G401 (cell line): Measurements from ENCODE around the gene OR2M4. TPM values are rescaled to one million over a fixed set of nuclear protein-coding genes. Genes with fewer than 3 reads are reported as not detected.
"Not testable (repeated sequence)": the region's sequence is repeated elsewhere in the genome, so short reads cannot be mapped to it uniquely, and the experiment has no call there.

Experiments used
- DNase-seq: peaks from one replicate; pipeline ENCODE4 v3.0.0-alpha.2; 2015; ENCODE audit warnings: low spot score
- in situ Hi-C: cut with HindIII; loops from 2 replicates; pipeline ENCODE4 v1.10.0; 2016; ENCODE audit warnings: low sequenced_read_pairs, mixed read lengths
- total RNA-seq: library from RNA; depleted of rRNA; stranded (reverse); fragments of >200 nt; shearing (Covaris generic); gene quantifications from 2 replicates; pipeline ENCODE4 v1.2.3, GENCODE V29; 2014; rRNA removed

OR2M4 gene
- not detected in 2 replicates for total RNA-seq

GRCh38 chr1:248231117-248231516 is at the start of gene OR2M4:
Gene OR2M4 (plus strand): TSS chr1:248231417. CDS start chr1:248238929, 7,512 bp downstream.
- in situ Hi-C loops = no loop called here
- no peak for DNase-seq

DNA sequence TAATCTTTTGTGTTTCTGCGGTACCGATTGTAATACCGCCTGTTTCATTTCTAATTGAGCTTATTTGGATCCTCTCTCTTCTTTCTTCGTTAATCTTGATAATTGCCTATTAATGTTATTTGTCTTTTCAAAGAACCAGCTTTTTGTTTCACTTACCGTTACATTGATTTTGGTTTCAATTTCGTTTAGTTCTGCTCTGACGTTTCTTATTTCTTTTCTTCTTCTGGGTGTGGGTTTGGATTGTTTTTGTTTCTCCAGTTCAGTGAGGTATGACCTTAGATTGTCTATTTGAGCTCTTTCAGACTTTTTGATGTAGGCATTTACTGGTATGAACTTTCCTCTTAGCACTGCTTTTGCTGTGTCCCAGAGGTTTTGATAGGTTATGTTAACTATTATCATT is 47.2 kb upstream of the OR2M4 start:
- in situ Hi-C loops = no loop called here
- no peak for DNase-seq

GRCh38 chr1:248187363-248187762 is 43.9 kb upstream of the OR2M4 start:
- in situ Hi-C loops = no loop called here

DNA sequence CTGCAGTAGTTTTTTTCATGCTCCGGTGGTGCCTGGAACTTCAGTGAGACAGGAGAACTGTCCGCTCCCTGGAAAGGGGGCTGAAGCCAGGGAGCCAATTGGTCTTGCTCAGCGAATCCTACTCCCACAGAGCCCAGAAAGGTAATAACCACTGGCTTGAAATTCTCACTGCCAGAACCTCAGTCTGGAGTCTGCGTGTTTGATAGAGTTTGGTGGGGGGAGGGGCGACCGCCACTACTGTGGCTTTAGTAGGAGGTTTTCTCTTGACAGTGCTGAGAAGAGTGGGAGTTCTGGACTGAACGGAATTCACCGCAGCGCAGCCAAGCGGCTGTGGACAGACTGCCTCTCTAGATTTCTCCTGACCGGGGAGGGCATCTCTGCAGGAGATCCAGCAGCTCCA is 42.2 kb upstream of the OR2M4 start:
- in situ Hi-C loops = no loop called here
- DNase-seq = no peak

More at GRCh38 chr1:248187363-248187762, 43.9 kb upstream of the OR2M4 start:
- no peak for DNase-seq

DNA sequence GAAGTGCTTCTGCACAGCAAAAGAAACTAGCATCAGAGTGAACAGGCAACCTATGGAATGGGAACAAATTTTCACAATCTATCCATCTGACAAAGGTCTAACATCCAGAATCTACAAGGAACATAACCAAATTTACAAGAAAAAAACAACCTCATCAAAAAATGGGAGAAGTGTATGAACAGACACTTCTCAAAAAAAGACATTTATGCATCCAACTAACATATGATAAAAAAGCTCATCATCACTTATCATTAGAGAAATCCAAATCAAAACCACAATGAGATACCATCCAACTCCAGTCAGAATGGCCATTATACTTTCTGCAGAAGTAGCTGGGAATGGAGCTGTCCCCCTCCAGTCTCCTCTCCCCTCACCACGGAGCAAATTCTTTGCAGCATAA is 37.1 kb upstream of the OR2M4 start:
- no peak for DNase-seq
- in situ Hi-C loops = no loop called here

GRCh38 chr1:248196965-248197364 is 34.3 kb upstream of the OR2M4 start, which contains the start of gene OR2M3:
Gene OR2M3 (plus strand): TSS chr1:248197265. CDS start chr1:248203068, 5,803 bp downstream.
- DNase-seq = no peak
- in situ Hi-C loops = no loop called here

GRCh38 chr1:248215880-248216279 is 15.3 kb upstream of the OR2M4 start:
- in situ Hi-C loops = no loop called here

GRCh38 chr1:248225537-248225936 is 5.7 kb upstream of the OR2M4 start:
- in situ Hi-C loops = no loop called here
- no peak for DNase-seq

More at GRCh38 chr1:248215880-248216279, 15.3 kb upstream of the OR2M4 start:
- DNase-seq = no peak

- in situ Hi-C loops = no loop called here
- no peak for DNase-seq
Measured at GRCh38 chr1:248229360-248229908, 1.8 kb upstream of the OR2M4 start.

- no peak for DNase-seq
- in situ Hi-C loops = no loop called here
Measured at GRCh38 chr1:248239478-248239877, 8.3 kb downstream of the OR2M4 start.

DNA sequence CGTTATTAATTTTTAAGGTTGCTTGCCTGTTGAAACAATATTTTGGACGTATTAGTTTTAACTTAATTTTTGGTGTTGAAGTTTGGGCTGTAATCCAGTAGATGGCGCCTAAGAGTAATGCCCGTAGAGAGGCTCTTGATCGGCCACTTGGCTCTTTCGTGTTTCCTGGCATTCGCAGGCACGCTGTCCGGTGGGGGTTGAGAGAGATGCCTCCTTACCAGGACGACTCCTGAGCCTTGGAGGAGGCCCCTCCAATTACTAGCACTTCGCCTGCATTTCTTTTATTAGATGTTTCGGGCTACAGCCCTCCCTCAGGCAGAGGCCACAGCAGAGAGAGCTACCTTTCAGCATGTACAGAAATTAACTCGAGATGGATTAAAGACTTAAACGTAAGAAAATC is 12.0 kb downstream of the OR2M4 start:
- no peak for DNase-seq
- in situ Hi-C loops = no loop called here

- in situ Hi-C loops, DNase-seq: not testable (repeated sequence)
Measured at GRCh38 chr1:248259309-248259708, 28.1 kb downstream of the OR2M4 start.

DNA sequence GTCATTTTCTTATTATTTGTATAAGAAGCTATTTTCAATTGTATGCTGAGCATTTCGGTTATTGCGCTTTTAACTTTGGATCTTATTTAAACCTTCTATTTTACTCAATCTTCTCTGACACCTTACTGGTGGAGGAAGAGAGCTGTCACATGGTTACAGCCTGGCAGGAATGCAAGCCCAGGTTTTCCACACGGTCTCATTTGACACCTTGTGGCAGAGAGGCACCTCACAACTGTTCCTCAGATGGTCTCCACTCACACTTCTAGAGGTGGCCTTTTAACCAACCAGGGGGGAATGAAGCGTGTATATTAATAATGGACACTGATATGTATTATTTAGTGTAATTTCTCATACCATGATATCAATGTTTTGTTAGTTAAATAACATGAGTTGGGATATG is 37.0 kb downstream of the OR2M4 start:
- in situ Hi-C loops = no loop called here

DNA sequence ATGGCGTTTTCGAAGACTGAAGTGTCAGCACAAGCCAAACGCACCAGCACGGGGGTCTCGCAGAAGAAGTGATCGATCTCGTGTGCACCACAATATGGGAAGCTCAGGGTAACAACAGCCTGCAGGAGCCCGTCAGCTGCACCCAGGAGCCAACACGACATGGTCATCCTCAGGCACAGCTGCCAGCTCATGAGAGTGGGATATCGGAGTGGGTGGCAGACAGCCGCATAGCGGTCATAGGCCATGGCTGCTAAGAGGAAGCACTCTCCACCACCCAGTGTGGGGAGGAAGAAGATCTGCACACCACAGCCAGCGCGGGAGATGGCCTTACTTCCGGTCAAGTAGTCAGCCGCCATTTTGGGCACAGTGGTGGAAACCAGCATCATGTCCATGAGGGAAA is 42.0 kb downstream of the OR2M4 start:
- in situ Hi-C loops, DNase-seq: not testable (repeated sequence)

More for the DNA sequence above, 37.0 kb downstream of the OR2M4 start:
- no peak for DNase-seq

DNA sequence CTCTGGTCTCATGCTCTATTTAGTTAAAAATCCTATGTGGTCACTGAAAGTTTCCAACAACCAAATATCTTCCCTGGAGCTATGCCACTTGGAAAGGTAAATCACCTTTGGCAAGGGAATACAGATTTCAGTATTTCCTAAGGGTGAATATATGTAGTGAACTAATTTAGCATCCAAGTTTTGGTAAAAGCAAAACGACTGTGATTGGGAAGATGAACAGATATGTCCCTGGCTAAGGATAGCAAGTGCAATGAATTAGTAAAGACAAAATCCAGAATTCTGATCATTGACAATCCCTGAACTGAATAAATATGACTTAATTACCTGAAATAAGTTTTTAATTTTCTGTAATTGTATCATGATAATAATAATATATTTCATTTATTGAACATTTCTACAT is 46.7 kb downstream of the OR2M4 start, which contains the start of gene OR2T33:
TSS of gene OR2T33 (minus strand) at position 101 of the 400 bp plus-strand sequence. CDS start 4,162 bp downstream, outside the sequence.
- no peak for DNase-seq
- in situ Hi-C loops = no loop called here

DNA sequence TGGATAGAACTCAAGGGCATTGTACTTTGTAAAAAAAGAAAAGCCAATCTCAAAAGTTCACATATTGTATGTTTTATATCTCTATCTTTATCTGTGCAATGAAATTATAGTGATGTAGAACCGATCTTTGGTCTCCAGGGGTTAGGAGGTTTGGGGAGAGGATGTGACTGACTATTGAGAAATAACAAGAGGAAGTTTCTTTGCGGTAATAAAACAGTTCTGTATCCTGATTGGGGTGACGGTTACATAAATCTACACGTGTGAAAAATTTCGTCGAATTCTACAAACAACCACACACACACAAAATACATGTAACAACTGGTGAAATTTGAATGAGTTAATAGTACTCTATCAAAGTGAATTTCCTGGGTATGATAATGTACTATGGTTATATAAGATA is 57.2 kb downstream of the OR2M4 start:
- DNase-seq = no peak
- in situ Hi-C loops = no loop called here

Other genes starting within 250 kb of the OR2M4 start
- gene OR2L5, start 217.8 kb upstream of the OR2M4 start, total RNA-seq = not detected in 2 replicates
- not detected in 2 replicates for gene OR2L2, start 201.3 kb upstream of the OR2M4 start, total RNA-seq
- not detected in 2 replicates for gene OR2L3, start 184.6 kb upstream of the OR2M4 start, total RNA-seq
- not detected in 2 replicates for gene OR2L13, start 136.2 kb upstream of the OR2M4 start, total RNA-seq
- gene OR2M5, start 86.3 kb upstream of the OR2M4 start, total RNA-seq = not detected in 2 replicates
- not detected in 2 replicates for gene OR2M2, start 56.6 kb upstream of the OR2M4 start, total RNA-seq
- gene OR2M3, start 34.2 kb upstream of the OR2M4 start, total RNA-seq = not detected in 2 replicates
- gene OR2T33, start 46.6 kb downstream of the OR2M4 start, total RNA-seq = not detected in 2 replicates
- not detected in 2 replicates for gene OR2T12, start 72.0 kb downstream of the OR2M4 start, total RNA-seq
- not detected in 2 replicates for gene OR2M7, start 93.2 kb downstream of the OR2M4 start, total RNA-seq
- not detected in 2 replicates for gene OR14C36, start 117.4 kb downstream of the OR2M4 start, total RNA-seq
- not detected in 2 replicates for gene OR2T4, start 130.2 kb downstream of the OR2M4 start, total RNA-seq
- not detected in 2 replicates for gene OR2T6, start 144.3 kb downstream of the OR2M4 start, total RNA-seq
- not detected in 2 replicates for gene OR2T1, start 171.6 kb downstream of the OR2M4 start, total RNA-seq
- not detected in 2 replicates for gene OR2T2, start 214.2 kb downstream of the OR2M4 start, total RNA-seq
- gene OR2T3, start 241.9 kb downstream of the OR2M4 start, total RNA-seq = not detected in 2 replicates